Left renal cortex interstitium (tissue), 4 donors: ENCODE data around the gene SENP3. TPM values are rescaled to one million over a fixed set of nuclear protein-coding genes. Genes with fewer than 3 reads are reported as not detected.
A peak's percentile ranks its signal among the peaks of the same experiment; 100 is the strongest.

Experiments used
- DNase-seq, 4 donors: peaks; one replicate each; pipeline ENCODE4 v3.0.0-alpha.2; 2013; ENCODE audit warnings: low read depth in 4 of 4, low spot score in 2 of 4, missing footprints in 1 of 4
- polyA plus RNA-seq, 4 donors: library from polyadenylated mRNA; unstranded; fragments of 120-200 nt; gene quantifications; one replicate each; pipeline ENCODE4 v1.2.1, GENCODE V29; 2013; ENCODE audit not compliant: insufficient read length in 4 of 4

SENP3 gene
- polyA plus RNA-seq, 4 donors = 60.8 to 81.3 (median 74.9) TPM

- no peak for DNase-seq
These were observed 13.8 kb downstream of the SENP3 start for GRCh38 chr17:7575481-7575883.

DNA sequence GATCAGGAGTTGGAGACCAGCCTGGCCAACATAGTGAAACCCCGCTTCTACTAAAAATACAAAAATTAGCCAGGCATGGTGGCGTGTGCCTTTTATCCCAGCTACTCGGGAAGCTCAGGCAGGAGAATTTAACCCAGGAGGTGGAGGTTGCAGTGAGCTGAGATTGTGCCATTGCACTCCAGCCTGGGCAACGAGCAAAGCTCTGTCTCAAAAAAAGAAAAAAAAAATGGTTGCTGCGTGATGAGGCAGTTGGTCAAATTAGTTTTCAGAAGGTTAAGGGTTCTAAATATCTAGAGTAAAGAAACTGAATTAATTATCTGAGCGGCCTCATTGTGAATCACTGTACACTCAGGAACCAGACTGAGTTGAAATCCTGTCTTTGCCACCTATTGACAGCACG is 14.2 kb downstream of the SENP3 start:
- DNase-seq = no peak

- no peak for DNase-seq
These were observed 14.8 kb downstream of the SENP3 start for GRCh38 chr17:7576432-7576937.

GRCh38 chr17:7577327-7578199 is 15.8 kb downstream of the SENP3 start:
- DNase-seq = no peak

DNA sequence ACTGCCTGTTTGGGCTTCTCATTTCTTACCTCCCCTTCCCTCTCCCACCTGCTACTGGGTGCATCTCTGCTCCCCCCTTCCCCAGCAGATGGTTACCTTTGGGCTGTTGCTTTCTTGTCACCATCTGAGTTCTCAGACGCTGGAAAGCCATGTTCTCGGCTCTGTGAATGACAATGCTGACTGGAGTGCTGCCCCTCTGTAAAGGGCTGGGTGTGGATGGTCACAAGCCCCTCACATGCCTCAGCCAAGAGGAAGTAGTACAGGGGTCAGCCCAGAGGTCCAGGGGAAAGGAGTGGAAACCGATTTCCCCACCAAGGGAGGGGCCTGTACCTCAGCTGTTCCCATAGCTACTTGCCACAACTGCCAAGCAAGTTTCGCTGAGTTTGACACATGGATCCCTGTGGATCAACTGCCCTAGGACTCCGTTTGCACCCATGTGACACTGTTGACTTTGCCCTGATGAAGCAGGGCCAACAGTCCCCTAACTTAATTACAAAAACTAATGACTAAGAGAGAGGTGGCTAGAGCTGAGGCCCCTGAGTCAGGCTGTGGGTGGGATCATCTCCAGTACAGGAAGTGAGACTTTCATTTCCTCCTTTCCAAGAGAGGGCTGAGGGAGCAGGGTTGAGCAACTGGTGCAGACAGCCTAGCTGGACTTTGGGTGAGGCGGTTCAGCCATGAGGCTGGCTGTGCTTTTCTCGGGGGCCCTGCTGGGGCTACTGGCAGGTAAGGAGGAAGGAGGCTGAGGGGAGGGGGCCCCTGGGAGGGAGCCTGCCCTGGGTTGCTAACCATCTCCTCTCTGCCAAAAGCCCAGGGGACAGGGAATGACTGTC is 17.5 kb downstream of the SENP3 start, which contains the start of gene CD68:
TSS of gene CD68 (plus strand) at position 638 of the 833 bp plus-strand sequence. CDS start at position 678, 40 bp downstream.
- DNase-seq = no peak

DNA sequence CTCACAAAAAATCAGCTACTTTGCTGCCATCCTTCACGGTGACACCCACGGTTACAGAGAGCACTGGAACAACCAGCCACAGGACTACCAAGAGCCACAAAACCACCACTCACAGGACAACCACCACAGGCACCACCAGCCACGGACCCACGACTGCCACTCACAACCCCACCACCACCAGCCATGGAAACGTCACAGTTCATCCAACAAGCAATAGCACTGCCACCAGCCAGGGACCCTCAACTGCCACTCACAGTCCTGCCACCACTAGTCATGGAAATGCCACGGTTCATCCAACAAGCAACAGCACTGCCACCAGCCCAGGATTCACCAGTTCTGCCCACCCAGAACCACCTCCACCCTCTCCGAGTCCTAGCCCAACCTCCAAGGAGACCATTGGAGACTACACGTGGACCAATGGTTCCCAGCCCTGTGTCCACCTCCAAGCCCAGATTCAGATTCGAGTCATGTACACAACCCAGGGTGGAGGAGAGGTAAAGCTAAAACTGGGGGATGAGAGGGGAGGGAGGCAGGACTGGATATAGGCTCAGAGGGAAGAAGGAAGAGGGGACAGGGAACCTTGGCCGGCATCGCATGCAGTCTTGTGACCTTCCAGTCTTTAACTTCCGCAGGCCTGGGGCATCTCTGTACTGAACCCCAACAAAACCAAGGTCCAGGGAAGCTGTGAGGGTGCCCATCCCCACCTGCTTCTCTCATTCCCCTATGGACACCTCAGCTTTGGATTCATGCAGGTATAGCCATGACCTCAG is 18.3 kb downstream of the SENP3 start:
- no peak for DNase-seq

DNA sequence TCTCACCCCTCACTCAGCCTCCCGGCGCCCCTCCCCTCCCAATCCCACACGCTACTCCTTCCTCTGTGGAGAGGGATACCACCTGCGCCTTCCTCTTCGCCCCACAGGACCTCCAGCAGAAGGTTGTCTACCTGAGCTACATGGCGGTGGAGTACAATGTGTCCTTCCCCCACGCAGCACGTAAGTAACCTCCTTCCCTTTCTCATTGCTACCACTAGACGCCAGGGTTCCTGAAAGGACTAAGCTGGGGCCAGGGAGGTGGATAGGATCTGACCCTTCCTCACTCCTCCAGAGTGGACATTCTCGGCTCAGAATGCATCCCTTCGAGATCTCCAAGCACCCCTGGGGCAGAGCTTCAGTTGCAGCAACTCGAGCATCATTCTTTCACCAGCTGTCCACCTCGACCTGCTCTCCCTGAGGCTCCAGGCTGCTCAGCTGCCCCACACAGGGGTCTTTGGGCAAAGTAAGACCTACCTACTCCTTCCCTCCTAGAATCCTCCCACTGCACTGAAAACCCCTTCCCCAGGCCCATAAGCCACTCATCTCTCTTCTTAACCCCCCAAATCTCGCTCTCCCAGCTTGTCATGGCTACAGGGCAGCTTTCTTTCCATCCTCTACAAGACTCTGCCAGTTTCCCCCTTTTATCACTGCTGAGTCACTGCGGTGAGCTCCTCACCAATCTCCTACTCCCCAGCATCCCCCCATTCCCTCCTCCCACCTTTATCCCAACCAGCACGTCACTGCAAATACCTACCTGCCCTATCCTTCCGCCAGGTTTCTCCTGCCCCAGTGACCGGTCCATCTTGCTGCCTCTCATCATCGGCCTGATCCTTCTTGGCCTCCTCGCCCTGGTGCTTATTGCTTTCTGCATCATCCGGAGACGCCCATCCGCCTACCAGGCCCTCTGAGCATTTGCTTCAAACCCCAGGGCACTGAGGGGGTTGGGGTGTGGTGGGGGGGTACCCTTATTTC is 19.2 kb downstream of the SENP3 start:
- no peak for DNase-seq

- DNase-seq = no peak
These were observed 20.9 kb downstream of the SENP3 start for GRCh38 chr17:7582396-7583252.

- DNase-seq = peak; percentile 95 to 98 (median 97)
These were observed 21.8 kb downstream of the SENP3 start, which contains the start of gene MPDU1 for GRCh38 chr17:7583253-7584109. Gene MPDU1, plus strand, starts transcription at chr17:7583852. Its CDS starts 11 bp downstream, at chr17:7583863.

- DNase-seq = no peak
These were observed 25.1 kb downstream of the SENP3 start for GRCh38 chr17:7586673-7587419.

DNA sequence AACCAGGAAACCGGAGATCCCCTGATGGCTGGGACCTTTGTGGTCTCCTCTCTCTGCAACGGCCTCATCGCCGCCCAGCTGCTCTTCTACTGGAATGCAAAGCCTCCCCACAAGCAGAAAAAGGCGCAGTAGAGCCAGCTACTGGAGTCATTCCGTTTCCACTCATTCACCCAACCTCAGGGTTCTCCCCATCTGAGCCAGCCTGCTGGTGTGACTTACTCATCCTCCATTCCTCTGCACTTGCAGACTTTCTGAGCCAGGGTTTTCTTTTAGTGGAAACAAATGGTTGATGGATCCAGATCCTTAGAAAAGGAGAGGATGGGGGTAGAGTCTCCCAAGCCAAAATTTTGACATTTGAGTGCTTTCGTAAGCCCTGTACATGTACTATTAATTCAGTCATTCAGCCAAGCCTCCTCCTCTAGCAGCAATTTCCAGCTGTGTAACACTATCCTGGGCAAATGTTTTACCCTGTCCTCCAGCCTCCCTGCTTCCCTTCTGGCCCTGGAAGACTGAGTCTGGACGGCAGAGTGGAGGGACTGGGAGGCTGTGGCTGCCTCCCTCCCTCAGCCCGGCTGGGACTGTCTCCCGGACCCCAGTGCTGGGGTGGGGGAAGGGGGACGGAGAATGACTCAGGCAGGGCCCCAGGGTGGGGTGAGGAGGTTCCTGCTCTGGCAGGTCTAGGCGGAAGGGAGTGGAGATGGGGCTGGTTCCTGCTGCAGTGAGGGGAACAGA is 25.9 kb downstream of the SENP3 start:
- DNase-seq = no peak

DNA sequence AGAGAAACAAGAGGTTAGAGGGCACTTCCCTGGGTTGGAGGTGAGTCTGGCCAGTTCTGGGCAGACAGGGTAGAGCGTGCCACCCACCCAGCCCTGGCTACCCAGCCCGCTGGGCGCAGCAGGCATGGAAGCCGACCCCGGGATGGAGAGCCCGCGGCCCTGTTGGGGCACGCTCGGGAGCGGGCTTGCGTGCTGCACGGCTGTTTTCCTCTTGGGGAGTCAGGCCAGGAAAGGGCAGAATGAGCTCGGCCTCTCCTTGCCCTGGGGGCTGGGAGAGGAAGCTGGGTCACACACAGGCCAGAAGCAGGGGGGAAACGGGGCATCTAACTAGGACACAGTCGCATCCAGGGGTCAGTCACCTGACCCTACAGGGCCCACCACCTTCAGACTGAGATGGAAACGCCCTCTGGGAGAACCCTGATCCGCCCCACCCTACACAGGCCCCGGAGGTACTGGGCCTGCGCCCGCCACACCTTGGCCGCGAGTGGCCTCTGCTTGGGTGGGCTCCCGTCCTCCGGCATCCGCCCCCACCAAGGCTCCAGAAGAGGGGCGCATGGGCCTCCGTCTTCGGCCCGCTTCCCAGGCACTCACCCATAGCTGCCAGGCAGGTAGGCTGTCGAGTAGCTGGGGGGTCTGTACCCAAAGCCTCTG is 27.0 kb downstream of the SENP3 start:
- DNase-seq = no peak

- DNase-seq = peak in 2 of 4 donors; percentile 74 to 82
These were observed 27.6 kb downstream of the SENP3 start for GRCh38 chr17:7589204-7589868.

GRCh38 chr17:7589891-7590691 is 28.4 kb downstream of the SENP3 start, which contains the start of gene SOX15:
Gene SOX15, minus strand, starts transcription at chr17:7590094. Its CDS starts 418 bp downstream, at chr17:7589676.
- DNase-seq = no peak
